Suppressor macrophage treated with lipopolysaccharide for 1 hour (primary cell): ENCODE measurements around the gene ZNF581.

ENCODE experiments used
- DNase-seq, 3 donors: peaks; one replicate each; pipeline ENCODE4 v3.0.0-alpha.2; 2020 to 2022

ZNF581 gene

DNA sequence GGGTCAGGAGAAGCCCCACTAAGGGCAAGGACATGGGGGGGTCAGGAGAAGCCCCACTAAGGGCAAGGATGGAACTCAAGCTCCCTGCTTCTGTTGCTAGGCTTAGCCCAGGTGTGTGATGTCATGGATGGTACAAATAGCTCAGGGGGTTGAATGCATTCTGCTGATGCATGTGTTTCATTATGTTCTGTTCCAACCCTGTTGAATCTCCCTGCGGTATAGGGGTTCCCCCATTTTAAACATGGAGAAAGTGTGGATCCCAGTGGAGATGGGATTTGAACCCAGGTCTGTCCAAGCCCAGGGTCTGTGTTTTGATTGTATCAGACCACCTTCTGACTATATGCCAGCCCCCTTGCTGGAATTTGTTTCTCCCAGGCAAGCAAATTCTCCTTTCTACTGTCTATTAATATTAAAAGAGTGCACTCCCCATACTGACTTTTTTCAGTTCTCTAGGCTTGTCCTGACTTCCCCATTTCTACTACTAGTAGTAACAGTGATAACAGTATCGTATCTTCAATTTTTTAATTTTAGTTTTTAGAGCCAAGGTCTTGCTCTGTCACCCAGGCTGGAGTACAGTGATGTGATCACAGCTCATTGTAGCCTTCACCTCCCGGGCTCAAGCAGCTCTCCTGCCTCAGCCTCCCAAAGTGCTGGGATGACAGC is 31.3 kb upstream of the ZNF581 start:
- DNase-seq: no peak

DNA sequence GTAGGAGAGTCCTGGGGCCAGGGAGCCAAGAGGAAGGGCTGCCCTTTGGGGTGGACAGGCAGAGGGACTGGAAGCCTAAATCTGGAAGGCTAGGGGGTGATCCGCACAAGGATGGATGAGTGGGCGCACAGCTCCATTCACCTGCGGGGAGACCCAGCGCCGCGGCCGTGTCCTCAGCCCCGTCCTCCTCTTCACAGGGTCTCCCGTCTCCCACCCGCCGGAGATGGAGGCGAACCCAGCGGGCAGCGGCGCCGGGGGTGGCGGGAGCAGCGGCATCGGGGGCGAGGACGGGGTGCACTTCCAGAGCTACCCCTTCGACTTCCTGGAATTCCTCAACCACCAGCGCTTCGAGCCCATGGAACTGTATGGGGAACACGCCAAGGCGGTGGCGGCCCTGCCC is 30.1 kb upstream of the ZNF581 start:
- DNase-seq: no peak

DNA sequence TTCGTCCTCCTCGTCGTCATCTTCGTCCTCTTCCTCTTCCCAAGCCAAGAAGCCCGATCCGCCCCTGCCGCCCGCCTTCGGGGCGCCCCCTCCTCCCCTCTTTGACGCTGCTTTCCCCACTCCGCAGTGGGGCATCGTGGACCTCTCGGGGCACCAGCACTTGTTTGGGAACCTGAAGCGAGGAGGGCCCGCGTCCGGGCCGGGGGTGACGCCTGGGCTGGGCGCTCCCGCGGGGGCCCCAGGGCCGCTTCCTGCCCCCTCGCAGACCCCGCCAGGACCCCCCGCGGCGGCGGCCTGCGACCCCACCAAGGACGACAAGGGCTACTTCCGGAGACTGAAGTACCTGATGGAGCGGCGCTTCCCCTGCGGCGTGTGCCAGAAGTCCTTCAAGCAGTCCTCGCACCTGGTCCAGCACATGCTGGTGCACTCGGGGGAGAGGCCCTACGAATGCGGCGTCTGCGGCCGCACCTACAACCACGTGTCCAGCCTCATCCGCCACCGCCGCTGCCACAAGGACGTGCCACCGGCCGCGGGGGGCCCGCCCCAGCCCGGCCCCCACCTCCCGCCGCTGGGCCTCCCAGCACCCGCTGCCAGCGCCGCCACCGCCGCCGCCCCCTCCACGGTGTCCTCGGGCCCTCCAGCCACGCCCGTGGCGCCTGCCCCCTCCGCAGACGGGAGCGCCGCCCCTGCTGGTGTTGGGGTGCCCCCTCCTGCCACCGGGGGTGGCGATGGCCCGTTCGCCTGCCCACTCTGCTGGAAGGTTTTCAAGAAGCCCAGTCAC is 29.3 kb upstream of the ZNF581 start:
- DNase-seq: no peak

DNA sequence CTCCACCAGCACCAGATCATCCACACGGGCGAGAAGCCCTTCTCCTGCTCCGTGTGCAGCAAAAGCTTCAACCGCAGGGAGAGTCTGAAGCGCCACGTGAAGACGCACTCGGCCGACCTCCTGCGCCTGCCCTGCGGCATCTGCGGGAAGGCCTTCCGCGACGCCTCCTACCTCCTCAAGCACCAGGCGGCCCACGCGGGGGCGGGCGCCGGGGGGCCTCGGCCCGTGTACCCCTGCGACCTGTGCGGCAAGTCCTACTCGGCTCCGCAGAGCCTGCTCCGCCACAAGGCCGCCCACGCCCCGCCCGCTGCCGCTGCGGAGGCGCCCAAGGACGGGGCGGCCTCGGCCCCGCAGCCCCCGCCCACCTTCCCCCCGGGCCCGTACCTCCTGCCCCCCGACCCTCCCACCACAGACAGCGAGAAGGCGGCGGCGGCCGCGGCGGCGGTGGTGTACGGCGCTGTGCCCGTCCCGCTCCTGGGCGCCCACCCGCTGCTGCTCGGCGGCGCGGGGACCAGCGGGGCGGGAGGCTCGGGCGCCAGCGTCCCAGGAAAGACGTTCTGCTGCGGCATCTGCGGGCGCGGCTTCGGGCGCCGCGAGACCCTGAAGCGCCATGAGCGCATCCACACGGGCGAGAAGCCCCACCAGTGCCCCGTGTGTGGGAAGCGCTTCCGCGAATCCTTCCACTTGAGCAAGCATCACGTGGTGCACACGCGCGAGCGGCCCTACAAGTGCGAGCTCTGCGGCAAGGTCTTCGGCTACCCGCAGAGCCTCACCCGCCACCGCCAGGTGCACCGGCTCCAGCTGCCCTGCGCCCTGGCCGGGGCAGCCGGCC is 28.5 kb upstream of the ZNF581 start:
- no peak for DNase-seq

DNA sequence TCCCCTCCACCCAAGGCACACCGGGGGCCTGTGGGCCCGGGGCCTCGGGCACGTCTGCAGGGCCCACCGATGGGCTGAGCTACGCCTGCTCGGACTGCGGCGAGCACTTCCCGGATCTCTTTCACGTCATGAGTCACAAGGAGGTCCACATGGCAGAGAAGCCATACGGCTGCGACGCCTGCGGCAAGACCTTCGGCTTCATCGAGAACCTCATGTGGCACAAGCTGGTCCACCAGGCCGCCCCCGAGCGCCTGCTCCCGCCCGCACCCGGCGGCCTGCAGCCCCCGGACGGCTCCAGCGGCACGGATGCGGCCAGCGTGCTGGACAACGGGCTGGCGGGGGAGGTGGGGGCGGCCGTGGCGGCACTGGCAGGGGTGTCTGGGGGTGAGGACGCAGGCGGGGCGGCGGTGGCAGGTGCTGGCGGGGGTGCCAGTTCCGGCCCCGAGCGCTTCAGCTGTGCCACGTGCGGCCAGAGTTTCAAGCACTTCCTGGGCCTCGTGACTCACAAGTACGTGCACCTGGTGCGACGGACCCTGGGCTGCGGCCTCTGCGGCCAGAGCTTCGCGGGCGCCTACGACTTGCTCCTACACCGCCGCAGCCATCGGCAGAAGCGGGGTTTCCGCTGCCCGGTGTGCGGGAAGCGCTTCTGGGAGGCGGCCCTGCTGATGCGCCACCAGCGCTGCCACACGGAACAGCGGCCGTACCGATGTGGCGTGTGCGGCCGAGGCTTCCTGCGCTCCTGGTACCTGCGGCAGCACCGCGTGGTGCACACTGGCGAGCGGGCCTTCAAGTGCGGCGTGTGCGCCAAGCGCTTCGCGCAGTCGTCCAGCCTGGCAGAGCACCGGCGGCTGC is 27.7 kb upstream of the ZNF581 start:
- DNase-seq: no peak

DNA sequence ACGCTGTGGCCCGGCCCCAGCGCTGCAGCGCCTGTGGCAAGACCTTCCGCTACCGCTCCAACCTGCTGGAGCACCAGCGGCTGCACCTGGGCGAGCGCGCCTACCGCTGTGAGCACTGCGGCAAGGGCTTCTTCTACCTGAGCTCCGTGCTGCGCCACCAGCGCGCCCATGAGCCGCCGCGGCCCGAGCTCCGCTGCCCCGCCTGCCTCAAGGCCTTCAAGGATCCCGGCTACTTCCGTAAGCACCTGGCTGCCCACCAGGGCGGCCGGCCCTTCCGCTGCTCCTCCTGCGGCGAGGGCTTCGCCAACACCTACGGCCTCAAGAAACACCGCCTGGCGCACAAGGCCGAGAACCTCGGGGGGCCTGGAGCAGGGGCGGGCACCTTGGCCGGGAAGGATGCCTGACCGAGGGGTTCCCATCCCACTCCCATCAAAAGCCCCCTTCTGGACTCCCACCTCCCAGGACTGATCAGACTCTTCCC is 27.0 kb upstream of the ZNF581 start:
- no peak for DNase-seq

DNA sequence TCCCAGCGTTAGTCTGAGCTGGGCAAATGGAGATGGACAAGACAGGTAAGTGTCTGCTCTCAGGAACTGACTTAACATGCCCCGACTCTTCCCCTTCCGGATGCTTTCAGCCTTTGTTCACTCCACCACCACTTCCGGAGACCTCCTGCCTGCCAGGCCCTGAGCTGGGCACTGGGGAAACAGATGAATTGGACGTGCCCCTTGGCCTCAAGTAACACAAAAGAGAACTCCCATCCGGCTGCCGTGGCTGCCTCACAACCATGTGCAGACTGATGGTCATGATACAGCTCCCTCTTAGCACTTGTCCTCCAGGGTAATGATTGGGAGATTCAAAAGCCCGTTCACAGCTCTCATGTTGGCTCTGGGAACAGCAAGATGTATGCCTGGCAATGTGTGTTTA is 26.0 kb upstream of the ZNF581 start:
- no peak for DNase-seq

DNA sequence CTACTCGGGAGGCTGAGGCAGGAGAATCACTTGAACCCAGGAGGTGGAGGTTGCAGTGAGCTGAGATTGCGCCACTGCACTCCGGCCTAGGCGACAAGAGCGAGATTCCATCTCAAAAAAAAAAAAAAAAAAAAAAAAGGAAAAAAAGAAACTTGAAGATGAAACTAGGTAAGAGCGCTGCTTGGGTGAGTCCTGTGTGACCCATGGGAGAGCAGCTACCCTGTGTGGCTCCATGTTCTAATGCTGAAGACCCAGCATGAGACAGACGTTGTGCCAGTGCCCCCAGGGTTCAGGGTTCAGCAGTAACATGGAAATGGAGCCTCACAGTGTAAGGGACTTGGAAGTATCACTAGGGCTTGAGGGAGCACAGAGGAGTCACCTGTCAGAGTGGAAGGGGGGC is 25.0 kb upstream of the ZNF581 start:
- no peak for DNase-seq

DNA sequence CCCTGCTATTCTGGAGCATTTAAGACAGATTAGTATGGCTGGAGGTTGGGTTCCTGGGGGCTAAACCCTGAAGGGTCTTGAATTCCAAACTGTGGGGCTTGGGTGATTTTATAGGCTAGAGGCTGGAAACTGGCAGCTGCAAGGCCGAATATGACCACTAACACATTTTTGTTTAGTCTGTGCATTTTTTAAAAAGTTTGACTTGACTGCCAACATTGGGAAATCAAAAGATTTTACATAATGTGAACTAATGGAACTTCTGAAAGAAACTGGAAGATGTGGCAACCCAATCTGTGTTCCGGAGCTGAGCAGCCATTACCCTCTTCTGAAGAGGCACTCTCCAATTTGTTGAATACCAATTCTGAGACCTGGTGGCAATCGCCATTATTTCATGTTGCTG is 24.2 kb upstream of the ZNF581 start:
- DNase-seq: peak in 2 of 3 donors; percentile 45 to 48

DNA sequence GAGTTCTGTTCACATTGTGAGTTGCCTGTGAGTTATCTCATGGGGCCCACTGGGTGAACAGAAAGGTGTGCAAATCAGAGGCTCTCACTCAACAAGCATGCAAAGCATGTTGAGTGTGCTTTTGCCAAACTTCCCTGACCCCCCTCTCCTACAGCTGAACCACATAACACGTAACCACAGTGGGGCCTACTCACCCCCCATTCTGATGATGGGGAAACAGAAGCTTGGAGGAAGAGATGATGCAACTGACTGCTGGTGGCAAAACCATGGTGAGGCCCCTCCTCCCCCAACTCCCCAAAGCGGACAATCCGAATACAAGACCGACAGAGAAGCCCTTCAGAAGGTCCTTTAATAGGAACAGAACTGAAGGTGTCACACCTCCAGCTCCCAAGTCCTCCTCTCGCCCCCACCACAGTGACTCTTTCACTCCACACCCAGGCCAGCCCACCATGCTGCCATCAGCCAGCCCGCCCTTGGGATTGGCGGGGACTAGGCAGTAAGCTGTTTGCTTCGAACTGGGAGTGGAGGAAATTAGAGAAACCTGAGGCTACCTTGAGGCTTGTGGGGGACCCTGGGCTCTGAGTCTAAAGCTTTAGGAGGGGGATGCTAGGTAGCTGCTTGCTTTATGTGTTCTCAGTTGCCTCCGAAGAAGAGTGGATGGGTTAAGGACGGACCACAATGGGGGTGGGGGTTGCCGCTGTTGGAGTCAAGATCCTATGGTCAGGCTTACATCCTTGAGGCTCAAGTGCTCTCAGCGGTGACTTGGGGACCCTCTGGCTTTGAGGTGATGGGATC is 22.8 kb upstream of the ZNF581 start:
- peak; percentile 67 to 77 (median 73) for DNase-seq

DNA sequence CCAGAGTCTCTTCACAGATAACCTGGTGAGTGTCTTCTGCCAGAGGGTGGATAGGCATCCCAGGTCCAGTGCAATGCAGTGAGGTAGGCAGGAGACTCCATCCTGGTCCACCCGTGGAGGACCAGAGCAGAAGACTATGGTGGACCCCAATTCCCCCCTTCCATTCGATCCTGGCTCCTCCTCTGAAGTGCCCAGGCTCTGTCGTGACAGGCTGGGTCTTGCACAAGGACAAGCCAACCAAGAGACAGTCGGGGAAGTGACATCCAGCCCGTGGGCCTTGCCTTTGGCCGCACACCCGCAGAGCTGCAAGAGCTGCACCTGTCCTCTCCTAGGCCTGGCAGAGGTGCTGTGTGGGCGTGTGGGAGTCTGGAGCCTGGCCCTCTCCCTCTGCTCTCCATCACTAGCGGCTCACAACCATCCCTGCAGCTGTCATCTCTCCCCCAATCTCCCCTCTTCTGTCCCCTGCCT is 22.2 kb upstream of the ZNF581 start:
- DNase-seq: no peak

DNA sequence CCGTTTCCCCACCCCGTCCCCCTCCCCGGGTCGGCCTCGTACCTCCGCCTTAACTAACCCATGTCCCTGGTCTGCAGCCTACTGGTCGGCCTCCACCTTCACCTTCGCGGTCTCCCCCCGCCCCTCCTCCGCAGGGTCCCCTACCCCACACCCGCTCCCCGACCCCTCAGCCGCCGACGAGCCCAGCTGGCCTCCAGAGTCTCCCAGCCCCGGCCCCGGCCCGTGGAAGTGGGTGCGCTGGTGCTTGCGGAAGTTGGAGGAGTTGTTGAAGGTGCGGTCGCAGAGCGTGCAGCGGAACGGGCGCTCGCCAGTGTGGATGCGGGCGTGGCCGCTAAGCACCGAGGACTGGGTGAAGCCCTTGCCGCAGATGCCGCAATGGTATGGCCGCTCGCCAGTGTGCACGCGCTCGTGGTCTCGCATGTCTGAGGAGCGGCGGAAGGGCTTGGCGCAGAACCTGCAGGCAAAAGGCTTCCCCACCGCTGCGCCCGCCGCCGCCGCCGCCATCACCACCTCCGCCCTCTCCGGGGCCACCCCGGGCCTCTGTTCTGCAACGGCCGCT is 21.7 kb upstream of the ZNF581 start:
- DNase-seq: no peak

DNA sequence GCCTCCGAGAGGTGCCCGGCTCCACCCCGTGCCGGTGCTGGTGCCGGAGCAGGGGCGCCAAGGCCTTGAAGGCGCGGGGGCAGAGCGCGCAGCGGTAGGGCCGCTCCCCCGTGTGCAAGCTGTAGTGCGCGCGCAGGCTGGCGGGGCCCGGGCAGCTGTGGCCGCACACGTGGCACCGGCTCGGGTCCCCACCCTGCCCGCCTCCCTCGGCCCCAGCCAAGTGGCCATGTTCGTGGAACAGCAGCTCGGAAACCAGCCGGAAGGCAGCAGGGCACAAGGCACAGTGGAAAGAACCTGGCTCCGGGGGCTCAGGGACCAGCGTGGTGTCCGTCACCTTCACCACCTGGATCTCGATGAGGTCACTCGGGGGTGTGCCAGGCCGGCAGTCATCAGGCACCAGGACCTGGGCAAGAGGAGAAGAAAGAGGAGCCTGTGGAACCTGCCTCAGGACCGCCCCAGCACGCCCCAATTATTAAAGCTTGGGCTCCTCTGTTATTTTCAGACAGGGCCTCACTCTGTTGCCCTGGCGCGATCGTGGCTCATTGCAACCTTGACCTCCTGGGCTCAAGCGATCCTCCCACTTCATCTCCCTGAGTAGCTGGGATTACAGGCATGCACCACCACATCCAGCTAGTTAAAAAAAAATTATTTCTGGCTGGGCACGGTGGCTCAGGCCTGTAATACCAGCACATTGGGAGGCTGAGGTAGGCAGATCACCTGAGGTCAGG is 21.0 kb upstream of the ZNF581 start:
- no peak for DNase-seq

DNA sequence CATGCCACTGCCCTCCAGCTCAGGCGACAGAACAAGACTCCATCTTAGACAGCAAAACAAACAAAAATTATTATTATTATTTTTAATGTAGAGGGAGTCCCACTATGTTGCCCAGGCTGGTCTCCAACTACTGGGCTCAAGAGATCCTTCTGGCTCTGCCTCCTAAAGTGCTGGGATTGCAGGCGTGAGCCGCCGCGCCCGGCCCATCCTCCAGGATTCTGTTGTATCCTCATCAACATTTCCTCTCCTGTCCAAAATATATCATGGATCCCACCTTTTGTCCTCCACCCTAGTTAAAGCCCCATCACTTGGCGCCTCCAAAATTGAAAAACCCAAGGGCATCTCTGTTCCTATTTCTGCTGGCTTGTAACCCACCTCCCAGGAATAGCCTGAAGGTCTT is 20.3 kb upstream of the ZNF581 start:
- no peak for DNase-seq

DNA sequence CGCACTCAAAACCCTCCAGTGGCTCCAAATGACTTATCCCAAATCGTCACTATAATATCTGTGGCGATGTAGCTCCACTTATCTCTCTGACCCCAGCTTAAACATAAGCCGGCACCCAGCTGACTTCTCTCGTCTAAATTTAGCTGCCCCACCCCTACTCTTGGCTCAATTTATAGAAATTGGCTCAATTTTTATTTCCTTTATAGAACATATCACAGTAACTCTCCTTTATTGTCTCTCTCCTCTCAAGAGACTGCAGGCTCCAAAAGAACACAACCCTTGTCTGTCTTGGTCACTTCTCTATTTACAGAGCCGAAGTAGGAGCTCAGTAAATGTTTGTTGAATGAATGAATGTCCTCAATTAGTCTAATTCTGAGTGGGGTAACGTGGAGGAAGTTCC is 19.9 kb upstream of the ZNF581 start:
- DNase-seq: no peak

DNA sequence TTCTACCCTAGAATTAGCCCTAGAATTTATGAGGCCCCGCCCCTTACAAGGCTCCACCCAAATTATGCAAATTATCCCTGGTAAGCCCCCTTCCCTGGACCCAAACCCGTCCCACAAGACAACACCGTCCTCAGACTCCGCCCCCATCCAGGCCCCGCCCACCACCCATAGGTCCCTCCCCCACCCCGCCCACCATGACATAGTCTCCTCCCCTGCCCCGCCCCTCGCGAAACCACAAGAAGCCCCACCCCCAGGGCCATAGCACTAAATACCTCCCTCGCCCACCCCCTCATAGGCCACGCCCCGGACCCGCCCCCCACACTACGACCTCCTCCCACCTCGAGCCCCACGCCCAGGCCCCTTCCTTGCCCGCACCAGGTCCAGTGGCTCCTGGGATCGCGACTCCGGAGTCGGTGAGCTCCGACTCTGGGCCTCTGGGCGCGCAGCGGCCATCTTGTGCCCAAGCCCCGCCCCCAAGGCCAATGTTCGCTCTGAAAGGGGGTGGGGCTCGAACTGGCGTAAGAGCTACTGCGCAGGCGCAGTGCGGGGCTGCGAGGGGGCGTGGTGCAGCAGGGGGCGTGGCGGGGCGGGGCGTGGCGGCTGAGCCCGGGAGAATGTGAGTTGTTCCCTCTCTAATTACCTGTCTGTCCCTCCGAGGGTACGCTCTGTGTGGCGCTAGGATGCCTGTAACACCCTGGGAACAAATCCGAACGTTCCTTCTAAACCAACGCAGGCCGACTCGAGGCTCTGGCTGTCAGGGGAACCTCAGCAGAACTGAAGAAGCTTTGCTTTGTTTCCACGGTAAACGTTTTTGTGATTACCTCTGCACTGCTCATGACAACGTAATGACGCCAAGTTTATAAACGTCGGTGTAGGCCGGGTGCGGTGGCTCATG is 19.1 kb upstream of the ZNF581 start, which contains the start of gene ZNF784:
ZNF784 (minus strand) TSS at position 458 of the 895 bp plus-strand sequence; CDS start at position 453, 5 bp downstream.
- peak; percentile 96 to 99 (median 99) for DNase-seq

DNA sequence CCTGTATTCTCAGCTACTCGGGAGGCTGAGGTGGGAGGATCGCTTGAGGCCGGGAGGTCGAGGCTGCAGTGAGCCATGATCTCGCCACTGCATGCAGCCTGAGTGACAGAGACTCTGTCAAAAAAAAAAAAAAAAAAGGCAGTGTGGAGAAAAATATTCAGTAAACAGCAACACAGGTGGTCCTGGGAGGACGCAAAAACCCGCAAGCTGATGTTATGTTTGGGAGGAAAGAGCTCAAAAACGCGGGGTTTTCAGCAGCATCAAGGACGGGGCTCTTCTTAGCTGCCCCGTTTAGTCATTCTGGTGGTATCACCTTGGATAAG is 18.5 kb upstream of the ZNF581 start:
- DNase-seq: no peak

DNA sequence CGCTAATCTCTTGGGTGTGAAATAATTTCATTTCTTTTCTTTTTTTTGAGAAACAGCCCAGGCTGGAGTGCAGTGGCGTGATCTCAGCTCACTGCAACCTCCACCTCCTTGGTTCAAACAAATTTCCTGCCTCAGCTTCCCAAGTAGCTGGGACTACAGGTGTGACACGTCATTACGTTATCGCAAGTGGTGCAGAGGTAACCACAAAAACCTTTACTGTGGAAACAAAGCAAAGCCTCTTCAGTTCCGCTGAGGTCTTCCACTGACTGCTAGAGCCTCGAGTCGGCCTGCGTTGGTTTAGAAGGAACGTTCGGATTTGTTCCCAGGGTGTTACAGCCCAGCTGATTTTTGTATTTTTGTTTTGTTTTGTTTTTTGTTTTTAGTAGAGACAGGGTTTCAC is 17.1 kb upstream of the ZNF581 start:
- no peak for DNase-seq

DNA sequence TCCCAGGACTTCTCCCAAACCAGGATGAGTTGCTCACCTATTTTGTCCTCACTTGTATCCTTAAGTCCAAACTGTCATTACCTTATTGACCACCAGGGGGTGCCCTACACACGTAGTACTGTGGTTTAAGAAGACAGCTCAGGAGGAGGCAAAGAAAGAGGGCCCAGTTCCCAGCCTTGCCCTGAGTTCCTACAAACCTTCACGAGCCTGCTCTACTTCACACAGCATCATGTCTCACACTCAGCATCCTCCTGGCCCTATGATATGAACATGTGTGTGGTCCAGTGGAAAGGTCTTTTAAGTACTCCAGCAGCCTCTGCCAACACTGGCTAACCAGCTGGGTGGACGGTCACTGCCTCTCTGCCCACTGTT is 11.0 kb upstream of the ZNF581 start:
- peak; percentile 96 to 97 (median 97) for DNase-seq

DNA sequence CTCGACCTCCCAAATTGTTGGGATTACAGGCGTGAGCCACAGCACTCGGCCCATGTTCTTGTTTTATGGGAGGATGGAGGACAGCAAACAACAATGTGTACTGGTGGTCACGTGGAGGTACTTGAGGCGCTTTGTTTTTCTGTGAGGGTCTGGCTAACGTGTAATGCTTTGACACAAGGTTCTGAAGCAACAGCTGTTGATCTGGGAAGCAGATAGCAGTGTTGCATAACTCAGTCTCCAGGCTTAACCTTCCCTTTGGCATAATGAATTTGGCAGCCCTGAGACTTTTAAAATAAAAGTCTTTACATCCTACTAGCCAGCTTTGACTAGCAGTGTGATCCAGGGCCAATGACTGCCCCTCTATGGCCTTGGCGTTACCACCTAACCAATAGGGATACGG is 9.6 kb upstream of the ZNF581 start:
- no peak for DNase-seq
